DOHH2 (cell line): ENCODE data around the gene RCAN3.

ENCODE experiments used
- CTCF ChIP-seq: fragments of 200-600 bp; sonication (generic); IDR thresholded peaks from one replicate; pipeline ENCODE4 v1.5.1; 2014; ENCODE audit warnings: antibody characterized with exemption, mild to moderate bottlenecking, low read depth, low read length; ENCODE audit not compliant: poor library complexity, severe bottlenecking
- EZH2phosphoT487 ChIP-seq: fragments of 200-600 bp; sonication (generic); IDR thresholded peaks from 2 replicates; pipeline ENCODE4 v1.6.1; 2017; ENCODE audit warnings: borderline replicate concordance, mild to moderate bottlenecking, antibody characterized with exemption, low read length, moderate library complexity, mixed read lengths

GRCh38 chr1:24474193-24474592 lies 28.4 kb upstream of the RCAN3 start:
- TF ChIP-seq CTCF (no peak), EZH2phosphoT487 (no peak)
